ENCODE measurements around the gene MESP1.

The MESP1 gene

DNA sequence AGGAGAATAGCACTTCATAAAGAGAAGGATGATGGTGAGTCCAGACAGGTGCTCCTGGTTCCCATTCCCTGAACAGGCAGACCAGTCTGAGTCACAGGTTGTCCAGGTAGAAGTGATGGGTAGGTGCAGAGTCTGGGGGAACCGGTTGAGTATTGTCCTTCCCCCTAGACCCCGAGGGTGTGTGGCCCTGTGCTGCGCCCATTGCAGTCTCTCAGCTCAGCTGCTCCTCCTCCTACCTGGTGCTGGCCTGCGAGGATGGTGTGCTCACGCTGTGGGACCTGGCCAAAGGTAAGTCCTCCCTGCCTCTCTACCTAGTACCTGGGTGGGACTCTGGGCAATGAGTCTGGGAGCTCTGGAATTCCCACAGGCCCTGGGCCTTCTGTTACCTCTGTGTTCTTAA lies 19.8 kb downstream of the MESP1 start:
- no peak overlapping the region for H3K9ac ChIP-seq (ENCODE audit: low read depth, low read length, poor library complexity, severe bottlenecking)
- H3K4me3 ChIP-seq (ENCODE audit: low read length, poor library complexity, severe bottlenecking) = no peak overlapping the region
- no peak for TF ChIP-seq EZH2phosphoT487 (IDR thresholded peaks at IDR 0.05; ENCODE audit: borderline replicate concordance)
- H3K36me3 ChIP-seq (ENCODE audit: insufficient read depth, low read length) = no peaks in the 10 kb centered on the region
- H3K27me3 ChIP-seq (ENCODE audit: insufficient read depth, low read length, poor library complexity, severe bottlenecking) = no peaks in the 10 kb centered on the region
- H3K4me2 ChIP-seq (ENCODE audit: low read depth, low read length, poor library complexity, severe bottlenecking) = no peak overlapping the region
- no peaks in the 10 kb centered on the region for H3F3A ChIP-seq (ENCODE audit: low read depth)
- H3K9me3 ChIP-seq (ENCODE audit: insufficient read depth, low read depth, low read length) = no peaks in the 10 kb centered on the region
- no peaks in the 10 kb centered on the region for H3K79me2 ChIP-seq (ENCODE audit: insufficient read depth, low read length)
- H4K20me1 ChIP-seq (ENCODE audit: insufficient read depth, low read length, poor library complexity, severe bottlenecking) = no peaks in the 10 kb centered on the region
- no peaks in the 10 kb centered on the region for H3K9me2 ChIP-seq (replicated peaks; ENCODE audit: low read depth, low read length)
- H2AFZ ChIP-seq (ENCODE audit: low read length) = no peak overlapping the region
- no peaks in the 10 kb centered on the region for H3K4me1 ChIP-seq (ENCODE audit: insufficient read depth, low read length, poor library complexity, severe bottlenecking)

- H3K4me3 ChIP-seq (ENCODE audit: low read length, poor library complexity, severe bottlenecking) = no peak overlapping the region
- no peaks in the 10 kb centered on the region for H3K27me3 ChIP-seq (ENCODE audit: insufficient read depth, low read length, poor library complexity, severe bottlenecking)
- TF ChIP-seq EZH2phosphoT487 (IDR thresholded peaks at IDR 0.05; ENCODE audit: borderline replicate concordance) = no peak
- TF ChIP-seq, protein P1, sequence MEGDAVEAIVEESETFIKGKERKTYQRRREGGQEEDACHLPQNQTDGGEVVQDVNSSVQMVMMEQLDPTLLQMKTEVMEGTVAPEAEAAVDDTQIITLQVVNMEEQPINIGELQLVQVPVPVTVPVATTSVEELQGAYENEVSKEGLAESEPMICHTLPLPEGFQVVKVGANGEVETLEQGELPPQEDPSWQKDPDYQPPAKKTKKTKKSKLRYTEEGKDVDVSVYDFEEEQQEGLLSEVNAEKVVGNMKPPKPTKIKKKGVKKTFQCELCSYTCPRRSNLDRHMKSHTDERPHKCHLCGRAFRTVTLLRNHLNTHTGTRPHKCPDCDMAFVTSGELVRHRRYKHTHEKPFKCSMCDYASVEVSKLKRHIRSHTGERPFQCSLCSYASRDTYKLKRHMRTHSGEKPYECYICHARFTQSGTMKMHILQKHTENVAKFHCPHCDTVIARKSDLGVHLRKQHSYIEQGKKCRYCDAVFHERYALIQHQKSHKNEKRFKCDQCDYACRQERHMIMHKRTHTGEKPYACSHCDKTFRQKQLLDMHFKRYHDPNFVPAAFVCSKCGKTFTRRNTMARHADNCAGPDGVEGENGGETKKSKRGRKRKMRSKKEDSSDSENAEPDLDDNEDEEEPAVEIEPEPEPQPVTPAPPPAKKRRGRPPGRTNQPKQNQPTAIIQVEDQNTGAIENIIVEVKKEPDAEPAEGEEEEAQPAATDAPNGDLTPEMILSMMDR (conservative IDR thresholded peaks at IDR 0.05; ENCODE audit: low read length) = no peak
- no peaks in the 10 kb centered on the region for H3K36me3 ChIP-seq (ENCODE audit: insufficient read depth, low read length)
- no peak overlapping the region for H2AFZ ChIP-seq (ENCODE audit: low read length)
- no peak overlapping the region for H3K9ac ChIP-seq (ENCODE audit: low read depth, low read length, poor library complexity, severe bottlenecking)
- no peaks in the 10 kb centered on the region for H3K4me1 ChIP-seq (ENCODE audit: insufficient read depth, low read length, poor library complexity, severe bottlenecking)
- no peaks in the 10 kb centered on the region for H3F3A ChIP-seq (ENCODE audit: low read depth)
- no peak overlapping the region for H3K4me2 ChIP-seq (ENCODE audit: low read depth, low read length, poor library complexity, severe bottlenecking)
- no peaks in the 10 kb centered on the region for H3K79me2 ChIP-seq (ENCODE audit: insufficient read depth, low read length)
- H3K9me3 ChIP-seq (ENCODE audit: insufficient read depth, low read depth, low read length) = no peaks in the 10 kb centered on the region
- H3K9me2 ChIP-seq (replicated peaks; ENCODE audit: low read depth, low read length) = no peaks in the 10 kb centered on the region
- no peaks in the 10 kb centered on the region for H4K20me1 ChIP-seq (ENCODE audit: insufficient read depth, low read length, poor library complexity, severe bottlenecking)
These were observed 22.8 kb downstream of the MESP1 start for GRCh38 chr15:89728254-89728653.

- H3F3A ChIP-seq (ENCODE audit: low read depth) = no peaks in the 10 kb centered on the region
- no peaks in the 10 kb centered on the region for H3K9me3 ChIP-seq (ENCODE audit: insufficient read depth, low read depth, low read length)
- H3K9me2 ChIP-seq (replicated peaks; ENCODE audit: low read depth, low read length) = no peaks in the 10 kb centered on the region
- H3K4me3 ChIP-seq (ENCODE audit: low read length, poor library complexity, severe bottlenecking) = no peak overlapping the region
- H3K79me2 ChIP-seq (ENCODE audit: insufficient read depth, low read length) = no peaks in the 10 kb centered on the region
- no peak overlapping the region for H3K9ac ChIP-seq (ENCODE audit: low read depth, low read length, poor library complexity, severe bottlenecking)
- no peak overlapping the region for H2AFZ ChIP-seq (ENCODE audit: low read length)
- no peaks in the 10 kb centered on the region for H3K36me3 ChIP-seq (ENCODE audit: insufficient read depth, low read length)
- H3K4me1 ChIP-seq (ENCODE audit: insufficient read depth, low read length, poor library complexity, severe bottlenecking) = no peaks in the 10 kb centered on the region
- no peaks in the 10 kb centered on the region for H4K20me1 ChIP-seq (ENCODE audit: insufficient read depth, low read length, poor library complexity, severe bottlenecking)
- TF ChIP-seq, protein P1 (conservative IDR thresholded peaks at IDR 0.05; ENCODE audit: low read length) = no peak
- no peak for TF ChIP-seq EZH2phosphoT487 (IDR thresholded peaks at IDR 0.05; ENCODE audit: borderline replicate concordance)
- H3K4me2 ChIP-seq (ENCODE audit: low read depth, low read length, poor library complexity, severe bottlenecking) = no peak overlapping the region
- H3K27me3 ChIP-seq (ENCODE audit: insufficient read depth, low read length, poor library complexity, severe bottlenecking) = no peaks in the 10 kb centered on the region
These were observed 26.0 kb downstream of the MESP1 start for GRCh38 chr15:89725064-89725463.

- TF ChIP-seq, protein P1 (conservative IDR thresholded peaks at IDR 0.05; ENCODE audit: low read length) = no peak
- no peak for TF ChIP-seq EZH2phosphoT487 (IDR thresholded peaks at IDR 0.05; ENCODE audit: borderline replicate concordance)
- no peaks in the 10 kb centered on the region for H3K4me1 ChIP-seq (ENCODE audit: insufficient read depth, low read length, poor library complexity, severe bottlenecking)
These were observed 26.4 kb downstream of the MESP1 start for GRCh38 chr15:89724621-89725020.

More at GRCh38 chr15:89724621-89725020, 26.4 kb downstream of the MESP1 start:
- Histone ChIP-seq H3K27me3 (ENCODE audit: insufficient read depth, low read length, poor library complexity, severe bottlenecking) (no peaks in the 10 kb centered on the region), H3K9ac (ENCODE audit: low read depth, low read length, poor library complexity, severe bottlenecking) (no peak overlapping the region), H3K4me3 (ENCODE audit: low read length, poor library complexity, severe bottlenecking) (no peak overlapping the region), H3K9me2 (replicated peaks; ENCODE audit: low read depth, low read length) (no peaks in the 10 kb centered on the region), H2AFZ (ENCODE audit: low read length) (no peak overlapping the region), H4K20me1 (ENCODE audit: insufficient read depth, low read length, poor library complexity, severe bottlenecking) (no peaks in the 10 kb centered on the region), H3K9me3 (ENCODE audit: insufficient read depth, low read depth, low read length) (no peaks in the 10 kb centered on the region), H3K79me2 (ENCODE audit: insufficient read depth, low read length) (no peaks in the 10 kb centered on the region), H3F3A (ENCODE audit: low read depth) (no peaks in the 10 kb centered on the region), H3K36me3 (ENCODE audit: insufficient read depth, low read length) (no peaks in the 10 kb centered on the region), H3K4me2 (ENCODE audit: low read depth, low read length, poor library complexity, severe bottlenecking) (no peak overlapping the region)
